VCaP (cell line): ENCODE results near the gene ERICH4.
"Not testable (repeated sequence)": the region's sequence is repeated elsewhere in the genome, so short reads cannot be mapped to it uniquely, and the experiment has no call there.

ENCODE experiments used
- H3K27ac ChIP-seq: fragments of 450-650 bp; 2 replicates; pipeline ENCODE4 v1.5.1; 2017
- CTCF ChIP-seq: fragments of 450-650 bp; conservative IDR thresholded peaks from 2 replicates; pipeline ENCODE4 v1.5.1; 2017; ENCODE audit warnings: mild to moderate bottlenecking, moderate library complexity

The ERICH4 gene

GRCh38 chr19:41476583-41476982, 33.6 kb downstream of the ERICH4 start:
- H3K27ac ChIP-seq = no peak overlapping the region
- no peak for TF ChIP-seq CTCF

- no peak; the same call in 1 of the 2 replicates for TF ChIP-seq CTCF
- peak overlapping the region; percentile 95 for H3K27ac ChIP-seq
Measured at GRCh38 chr19:41478171-41478570, 35.2 kb downstream of the ERICH4 start.

- no peak for TF ChIP-seq CTCF
- H3K27ac ChIP-seq = peak overlapping the region; percentile 95
Measured at GRCh38 chr19:41478875-41479756, 36.2 kb downstream of the ERICH4 start.

- peak overlapping the region; percentile 95 for H3K27ac ChIP-seq
- no peak for TF ChIP-seq CTCF
Measured at GRCh38 chr19:41479757-41480191, 36.8 kb downstream of the ERICH4 start.

- H3K27ac ChIP-seq = peak overlapping the region; percentile 95
- TF ChIP-seq CTCF = no peak
Measured at GRCh38 chr19:41480336-41480735, 37.4 kb downstream of the ERICH4 start.

- no peak overlapping the region for H3K27ac ChIP-seq
- TF ChIP-seq CTCF = no peak
Measured at GRCh38 chr19:41484822-41485221, 41.9 kb downstream of the ERICH4 start.

GRCh38 chr19:41486953-41487352, 44.0 kb downstream of the ERICH4 start:
- H3K27ac ChIP-seq = not testable (repeated sequence)

- H3K27ac ChIP-seq = no peak overlapping the region
- no peak for TF ChIP-seq CTCF
Measured at GRCh38 chr19:41492843-41493242, 49.9 kb downstream of the ERICH4 start.
